BJ (cell line): Measurements from ENCODE around the gene CT45A3. TPM values are rescaled to one million over a fixed set of nuclear protein-coding genes. Genes with fewer than 3 reads are reported as not detected.
"Not testable (repeated sequence)": the region's sequence is repeated elsewhere in the genome, so short reads cannot be mapped to it uniquely, and the experiment has no call there.

ENCODE experiments used
- CTCF ChIA-PET: fragments of 350-600 bp; formaldehyde crosslinking; extraction: SDS; loops from one replicate; lab custom pipeline; 2021; ENCODE audit warnings: antibody characterized with exemption, inconsistent platforms; lab: Yijun Ruan, JAX
- POLR2A ChIA-PET: fragments of 300-600 bp; sonication (Branson Sonifier 250); formaldehyde crosslinking; extraction: SDS; loops from one replicate; lab custom pipeline; 2021; ENCODE audit warnings: antibody characterized with exemption; lab: Charles Lee
- DNase-seq: peaks from one replicate; pipeline ENCODE4 v3.0.0-alpha.2; 2011; ENCODE audit warnings: low read depth
- H3K27me3 ChIP-seq: 2 replicates; pipeline ENCODE4 v1.6.0; 2011; ENCODE audit warnings: low read length; ENCODE audit not compliant: control insufficient read depth, insufficient read depth
- H3K36me3 ChIP-seq: 2 replicates; pipeline ENCODE4 v1.5.1; 2011; ENCODE audit warnings: low read length; ENCODE audit not compliant: control insufficient read depth, insufficient read depth
- H3K4me3 ChIP-seq: 2 replicates; pipeline ENCODE4 v1.5.1; 2011; ENCODE audit warnings: low read depth, mild to moderate bottlenecking, control low read depth, low read length
- CTCF ChIP-seq: IDR thresholded peaks from 2 replicates; pipeline ENCODE4 v1.5.1; 2011; ENCODE audit warnings: low read depth, mild to moderate bottlenecking, control low read depth, inconsistent platforms, low read length, moderate library complexity; ENCODE audit not compliant: insufficient read depth
- polyA plus RNA-seq: library from polyadenylated mRNA; depleted of rRNA; stranded (reverse); fragments of >200 nt; gene quantifications from 2 replicates; pipeline ENCODE4 v1.2.3, GENCODE V29; 2011; rRNA removed
- small RNA-seq: library from RNA; depleted of rRNA; stranded (forward); fragments of <200 nt; gene quantifications from one replicate; pipeline ENCODE3, GENCODE V24; 2012; ENCODE audit warnings: low replicate concordance, low read depth; ENCODE audit not compliant: insufficient read length

CT45A3 gene
- polyA plus RNA-seq, 1 experiment: not detected

DNA sequence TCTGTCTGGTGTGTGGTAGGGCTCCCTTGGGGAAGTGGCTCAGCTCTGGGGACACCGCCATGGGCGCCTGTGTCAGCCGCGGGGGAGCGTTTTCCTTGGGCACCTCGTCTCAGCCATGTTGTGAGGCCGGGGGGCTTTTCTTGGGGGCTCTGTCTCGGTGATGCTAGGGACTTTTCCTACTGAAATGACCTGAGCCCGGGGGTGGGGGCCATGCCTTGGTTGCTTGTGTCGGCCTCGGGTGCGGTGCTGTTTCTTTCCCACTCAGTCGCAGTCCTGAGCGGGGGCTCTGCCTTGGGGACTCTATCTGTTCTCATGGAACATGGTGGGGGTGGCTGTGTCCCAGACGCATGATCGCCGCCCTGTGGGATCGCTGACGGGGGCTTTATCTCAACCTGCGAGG lies 54.2 kb downstream of the CT45A3 start:
- no peak for TF ChIP-seq CTCF
- H3K4me3 ChIP-seq: no peak overlapping the region
- ChIA-PET CTCF (no interaction called here), POLR2A (no interaction called here)
- no peaks in the 10 kb centered on the region for H3K27me3 ChIP-seq
- no peaks in the 10 kb centered on the region for H3K36me3 ChIP-seq
- no peak for DNase-seq

- H3K4me3 ChIP-seq, CTCF ChIA-PET: not testable (repeated sequence)
Observed at GRCh38 chrX:135713183-135713689, 54.8 kb downstream of the CT45A3 start, which contains the start of gene CT45A1. CT45A1 (plus strand) TSS chrX:135713639; CDS start chrX:135718941, 5,302 bp downstream.

More at GRCh38 chrX:135713183-135713689, 54.8 kb downstream of the CT45A3 start, which contains the start of gene CT45A1:
- H3K36me3 ChIP-seq, H3K27me3 ChIP-seq, POLR2A ChIA-PET, DNase-seq: not testable (repeated sequence)
- TF ChIP-seq CTCF: peak; percentile 8; the same call in 1 of the 2 replicates

Small RNA genes within 50 kb of the gene (small RNA-seq; reads per million reads assigned to genes)
- not detected for gene AC240442.1

Other genes with a start within 250 kb of the CT45A3 start
- gene INTS6L, start 247.5 kb downstream of the CT45A3 start, polyA plus RNA-seq: 2.7 and 4.2 TPM in 2 replicates
- not detected in 2 replicates for gene CT45A1, start 54.6 kb downstream of the CT45A3 start, polyA plus RNA-seq
- gene CT45A5, start 17.3 kb upstream of the CT45A3 start, polyA plus RNA-seq: not detected in 2 replicates
- not detected in 2 replicates for gene CT45A6, start 34.6 kb upstream of the CT45A3 start, polyA plus RNA-seq
- gene CT45A2, start 51.8 kb upstream of the CT45A3 start, polyA plus RNA-seq: not detected in 2 replicates
- gene CT45A7, start 69.1 kb upstream of the CT45A3 start, polyA plus RNA-seq: not detected in 2 replicates
- not detected in 2 replicates for gene CT45A8, start 86.3 kb upstream of the CT45A3 start, polyA plus RNA-seq
- gene CT45A9, start 103.6 kb upstream of the CT45A3 start, polyA plus RNA-seq: not detected in 2 replicates
- not detected in 2 replicates for gene CT45A10, start 125.3 kb upstream of the CT45A3 start, polyA plus RNA-seq
- not detected in 2 replicates for gene SAGE1, start 125.5 kb upstream of the CT45A3 start, polyA plus RNA-seq
- 9.8 and 21.1 TPM in 2 replicates for gene MMGT1, start 205.8 kb upstream of the CT45A3 start, polyA plus RNA-seq
- 6.3 and 12.0 TPM in 2 replicates for gene SLC9A6, start 217.2 kb upstream of the CT45A3 start, polyA plus RNA-seq